ENCODE results near the gene NFIX. TPM values are rescaled to one million over a fixed set of nuclear protein-coding genes. Genes with fewer than 3 reads are reported as not detected.

NFIX gene
- total and polyA plus RNA-seq, 7 donors = 10.6 to 104 (median 44.1) TPM

DNA sequence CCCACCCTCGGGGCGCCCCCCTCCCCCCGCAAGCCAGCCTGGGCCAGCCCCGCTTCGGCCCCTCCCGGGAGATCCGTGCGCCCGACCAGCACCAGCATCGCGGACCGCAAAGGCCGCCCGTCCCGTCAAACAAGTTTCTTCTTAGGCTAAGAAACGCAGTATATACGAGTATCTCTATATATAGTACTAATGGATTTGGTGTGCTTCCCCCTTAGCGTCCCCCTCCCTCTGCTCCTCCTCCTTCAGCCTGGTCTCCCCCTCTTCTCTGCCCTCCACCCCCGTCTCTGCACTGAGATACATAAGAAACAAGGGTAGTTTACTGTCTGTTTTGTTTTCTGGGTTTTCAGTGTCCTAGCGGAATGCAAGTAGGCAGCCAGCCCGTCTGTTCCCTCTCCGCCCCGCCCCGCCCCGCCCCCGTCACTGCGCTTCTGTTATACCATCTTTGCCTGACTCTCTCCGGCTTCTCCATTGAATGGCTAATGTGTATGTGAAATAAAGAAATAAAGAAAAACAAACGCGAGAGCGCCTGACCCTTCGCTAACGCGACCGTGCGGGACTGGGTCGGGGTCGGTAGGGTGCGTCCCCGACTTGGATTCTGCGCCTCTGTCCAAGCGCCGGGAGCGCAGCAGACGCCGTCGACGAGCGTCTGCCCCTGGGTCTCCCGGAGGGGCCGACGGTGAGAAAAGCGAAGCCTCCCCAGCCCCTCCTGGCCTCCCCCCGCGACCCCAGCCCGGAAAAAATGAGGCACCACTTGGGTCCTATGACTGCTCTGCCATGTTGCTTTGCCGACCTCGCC is 103.2 kb downstream of the NFIX start:
- WGBS, 2 donors = 2 to 4% methylated on average over 58 of the region's 58 CpGs
- peak overlapping the region; percentile 85 to 95 (median 87) for H3K27ac ChIP-seq
- TF ChIP-seq POLR2A (IDR thresholded peaks at IDR 0.05) = no peak
- TF ChIP-seq POLR2AphosphoS5 (IDR thresholded peaks at IDR 0.05) = peak in 2 of 4 donors; percentile 24 to 51
- peaks cover 0 to 15% (median 5%) of the 10 kb centered on the region in 4 donors for H3K36me3 ChIP-seq
- H3K9me3 ChIP-seq = no peaks in the 10 kb centered on the region
- H3K4me3 ChIP-seq = peak overlapping the region; percentile 22 to 50 (median 44)
- no peaks in the 10 kb centered on the region for H3K27me3 ChIP-seq
- peaks cover 0 to 90% (median 78%) of the 10 kb centered on the region in 4 donors for H3K4me1 ChIP-seq
- DNase-seq = peak; percentile 78
- intact Hi-C loops (cut with DNase I) = no loop called here

DNA sequence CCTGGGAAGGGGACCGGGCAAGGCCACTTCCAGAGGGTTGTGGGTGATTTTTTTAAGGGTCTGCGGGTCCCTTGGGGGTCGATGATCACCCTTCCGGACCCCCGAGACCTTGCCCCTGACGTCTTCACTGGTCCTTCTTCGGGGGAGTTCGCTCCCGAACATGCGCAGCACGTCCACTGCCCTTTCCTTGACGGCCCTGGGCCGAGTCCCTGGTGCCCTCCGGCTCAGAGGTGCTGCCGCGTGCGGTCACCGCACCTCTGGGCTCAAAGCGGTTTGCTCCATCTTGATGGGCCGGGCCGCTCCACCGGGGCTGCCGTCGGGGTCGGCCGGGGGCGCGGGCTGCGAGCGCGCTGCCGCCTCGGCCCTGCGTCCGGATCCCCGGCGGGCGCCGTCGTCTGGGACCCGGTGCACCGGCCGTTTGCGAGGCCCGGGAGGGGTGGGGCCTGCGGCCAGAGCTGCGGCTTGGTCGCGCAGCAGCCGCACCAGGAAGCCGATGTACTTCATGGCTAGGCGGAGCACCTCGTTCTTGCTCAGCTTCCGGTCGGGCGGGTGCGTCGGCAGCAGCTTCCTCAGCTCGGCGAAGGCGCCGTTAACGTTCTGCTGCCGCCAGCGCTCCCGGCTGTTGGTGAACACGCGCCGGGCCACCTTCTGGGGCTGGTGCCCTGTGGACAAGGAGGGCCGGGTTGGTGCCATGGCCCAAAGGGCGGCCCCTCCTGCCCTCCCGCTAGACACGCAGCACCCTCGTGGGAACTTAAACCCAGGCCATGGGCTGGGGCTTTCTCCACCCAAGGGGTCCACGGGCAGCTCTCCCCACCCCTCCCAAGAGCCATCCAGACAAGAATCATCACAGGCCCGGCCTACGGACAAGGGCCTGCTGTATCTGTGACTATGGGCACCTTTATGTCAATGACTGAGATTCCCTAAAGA is 104.1 kb downstream of the NFIX start:
- H3K4me3 ChIP-seq = peak overlapping the region; percentile 22 to 50 (median 44)
- peak overlapping the region; percentile 85 to 95 (median 87) for H3K27ac ChIP-seq
- no peaks in the 10 kb centered on the region for H3K27me3 ChIP-seq
- H3K36me3 ChIP-seq = peaks cover 0 to 15% (median 5%) of the 10 kb centered on the region in 4 donors
- DNase-seq = peak; percentile 91
- intact Hi-C loops (cut with DNase I) = no loop called here
- peaks cover 0 to 84% (median 71%) of the 10 kb centered on the region in 4 donors for H3K4me1 ChIP-seq
- H3K9me3 ChIP-seq = no peaks in the 10 kb centered on the region
- WGBS, 2 donors = 6 to 8% methylated on average over 77 of the region's 77 CpGs
- TF ChIP-seq, protein P1, sequence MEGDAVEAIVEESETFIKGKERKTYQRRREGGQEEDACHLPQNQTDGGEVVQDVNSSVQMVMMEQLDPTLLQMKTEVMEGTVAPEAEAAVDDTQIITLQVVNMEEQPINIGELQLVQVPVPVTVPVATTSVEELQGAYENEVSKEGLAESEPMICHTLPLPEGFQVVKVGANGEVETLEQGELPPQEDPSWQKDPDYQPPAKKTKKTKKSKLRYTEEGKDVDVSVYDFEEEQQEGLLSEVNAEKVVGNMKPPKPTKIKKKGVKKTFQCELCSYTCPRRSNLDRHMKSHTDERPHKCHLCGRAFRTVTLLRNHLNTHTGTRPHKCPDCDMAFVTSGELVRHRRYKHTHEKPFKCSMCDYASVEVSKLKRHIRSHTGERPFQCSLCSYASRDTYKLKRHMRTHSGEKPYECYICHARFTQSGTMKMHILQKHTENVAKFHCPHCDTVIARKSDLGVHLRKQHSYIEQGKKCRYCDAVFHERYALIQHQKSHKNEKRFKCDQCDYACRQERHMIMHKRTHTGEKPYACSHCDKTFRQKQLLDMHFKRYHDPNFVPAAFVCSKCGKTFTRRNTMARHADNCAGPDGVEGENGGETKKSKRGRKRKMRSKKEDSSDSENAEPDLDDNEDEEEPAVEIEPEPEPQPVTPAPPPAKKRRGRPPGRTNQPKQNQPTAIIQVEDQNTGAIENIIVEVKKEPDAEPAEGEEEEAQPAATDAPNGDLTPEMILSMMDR (IDR thresholded peaks at IDR 0.05) = no peak
- peak; percentile 23 to 77 (median 68) for TF ChIP-seq POLR2AphosphoS5 (IDR thresholded peaks at IDR 0.05)

DNA sequence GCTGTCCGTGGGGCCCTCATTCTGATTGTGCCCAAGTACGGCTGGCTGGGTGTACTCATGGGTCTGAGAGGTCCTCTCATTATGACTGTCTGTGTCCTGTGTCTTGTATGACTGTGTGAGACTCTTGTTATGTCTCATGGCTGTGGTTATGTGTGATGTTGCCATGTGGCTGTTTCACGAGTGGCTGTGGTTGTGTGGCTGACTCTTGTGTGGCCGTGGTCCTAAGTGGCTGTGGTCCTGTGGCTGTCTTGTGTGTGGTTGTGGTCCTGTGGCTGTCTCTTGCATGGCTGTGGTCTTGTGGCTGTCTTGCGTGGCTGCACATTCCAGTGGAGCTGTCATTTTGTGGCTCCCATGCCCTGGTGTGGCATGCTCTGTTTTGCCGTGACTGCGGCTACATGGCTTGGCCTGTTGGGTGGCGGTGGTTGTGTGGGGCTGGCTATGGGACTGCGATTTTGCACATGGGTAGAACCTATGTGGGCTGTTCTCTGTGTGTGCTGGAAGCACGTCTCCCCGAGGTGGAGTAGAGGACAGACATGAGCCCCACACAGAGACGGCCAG is 104.8 kb downstream of the NFIX start:
- H3K36me3 ChIP-seq = peaks cover 0 to 8% (median 2%) of the 10 kb centered on the region in 4 donors
- H3K9me3 ChIP-seq = no peaks in the 10 kb centered on the region
- intact Hi-C loops (cut with DNase I) = loop anchor here (5.0 to 10.0 kb wide), 2 partner anchors 52 to 215 kb away; partner anchors contain the start of genes DNASE2, IER2, KLF1 and STX10
- H3K4me3 ChIP-seq = peak overlapping the region in 2 of 4 donors; percentile 43 to 58
- DNase-seq = no peak
- peaks cover 0 to 78% (median 64%) of the 10 kb centered on the region in 4 donors for H3K4me1 ChIP-seq
- H3K27ac ChIP-seq = peak overlapping the region; percentile 85 to 95 (median 87)
- 57 to 74% methylated on average over 12 of the region's 12 CpGs for WGBS, 2 donors
- H3K27me3 ChIP-seq = no peaks in the 10 kb centered on the region
- TF ChIP-seq, protein P1 (IDR thresholded peaks at IDR 0.05) = no peak
- TF ChIP-seq POLR2A (IDR thresholded peaks at IDR 0.05) = no peak
- TF ChIP-seq EP300 (IDR thresholded peaks at IDR 0.05) = no peak
- TF ChIP-seq POLR2AphosphoS5 (IDR thresholded peaks at IDR 0.05) = no peak

DNA sequence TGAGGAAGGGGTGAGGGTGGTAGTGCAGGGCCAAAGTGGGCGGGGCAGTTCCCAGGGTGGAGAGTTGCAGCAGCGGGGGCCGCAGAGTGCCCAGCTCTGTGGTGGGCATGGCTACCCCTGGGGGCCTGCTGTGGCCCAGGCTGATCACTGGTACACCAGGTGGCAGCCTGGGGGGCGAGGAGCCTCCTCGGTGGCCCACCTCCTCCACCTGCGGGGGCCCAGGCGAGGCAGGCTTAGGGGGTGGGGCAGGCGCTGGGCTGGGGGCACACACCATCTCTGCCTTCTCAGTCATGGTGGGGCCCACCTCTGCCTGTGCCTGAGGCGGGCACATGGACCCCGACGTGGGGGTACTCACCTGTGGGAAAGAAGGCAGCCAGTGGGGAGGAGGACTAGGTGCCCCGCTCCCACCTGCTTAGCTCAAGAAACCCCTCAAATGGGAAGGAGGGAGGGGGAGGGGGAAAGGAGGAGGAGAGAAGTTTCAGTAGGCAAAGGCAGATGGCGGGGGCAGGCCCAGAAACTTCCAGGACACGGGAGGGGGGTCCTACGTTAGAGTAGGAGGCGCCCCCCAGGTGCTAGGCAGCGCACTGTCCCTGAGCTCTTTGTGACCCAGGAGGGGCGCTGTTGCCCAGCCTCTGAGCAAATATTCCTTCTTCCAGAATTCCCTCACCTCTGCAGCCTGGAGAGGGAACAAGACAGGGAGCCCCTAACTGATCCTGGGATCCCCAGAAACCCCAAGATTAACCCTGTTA is 105.7 kb downstream of the NFIX start:
- intact Hi-C loops (cut with DNase I) = loop anchor here (5.0 to 10.0 kb wide), 2 partner anchors 51 to 216 kb away; partner anchors contain the start of genes DNASE2, IER2, KLF1 and STX10
- no peak for DNase-seq
- Histone ChIP-seq H3K4me1 (peaks cover 0 to 69% (median 56%) of the 10 kb centered on the region in 4 donors), H3K27ac (peak overlapping the region; percentile 85 to 95 (median 87)), H3K4me3 (peak overlapping the region in 3 of 4 donors; percentile 41 to 58 (median 50)), H3K36me3 (no peaks in the 10 kb centered on the region), H3K27me3 (no peaks in the 10 kb centered on the region), H3K9me3 (no peaks in the 10 kb centered on the region)
- 56 to 69% methylated on average over 18 of the region's 18 CpGs for WGBS, 2 donors
- TF ChIP-seq, protein P1 (IDR thresholded peaks at IDR 0.05) = no peak
- TF ChIP-seq POLR2AphosphoS5 (IDR thresholded peaks at IDR 0.05) (no peak), POLR2A (IDR thresholded peaks at IDR 0.05) (no peak), EP300 (IDR thresholded peaks at IDR 0.05) (no peak)

Data from sigmoid colon (tissue), 7 donors.